Breast epithelium (tissue), 3 donors: ENCODE measurements around the gene OLFML2A.

Source experiments
- CTCF ChIP-seq, 3 donors: fragments of 450-650 bp; IDR thresholded peaks; one replicate each; pipeline ENCODE4 v1.5.1; 2016 to 2017; ENCODE audit warnings: antibody characterized with exemption in 3 of 3, mild to moderate bottlenecking in 3 of 3, moderate library complexity in 3 of 3
- POLR2A ChIP-seq: fragments of 450-650 bp; IDR thresholded peaks from one replicate; pipeline ENCODE4 v1.6.1; 2016; ENCODE audit warnings: antibody characterized with exemption, mild to moderate bottlenecking, moderate library complexity
- POLR2AphosphoS5 ChIP-seq, 3 donors: sonication (generic); formaldehyde crosslinking; IDR thresholded peaks; one replicate each; pipeline ENCODE4 v1.6.1; 2017; ENCODE audit warnings: antibody characterized with exemption in 3 of 3

- TF ChIP-seq POLR2A, result no peak
- TF ChIP-seq CTCF (IDR thresholded peaks at IDR 0.05), result no peak
- no peak for TF ChIP-seq POLR2AphosphoS5 (IDR thresholded peaks at IDR 0.05)
Measured at GRCh38 chr9:124754289-124754688, 22.6 kb upstream of the OLFML2A start.
